ENCODE results near the gene STOML3.

GRCh38 chr13:38952827-38953226 lies 37.8 kb downstream of the STOML3 start:
- no peak for TF ChIP-seq CTCF (IDR thresholded peaks at IDR 0.05)
- no peak for TF ChIP-seq POLR2A (IDR thresholded peaks at IDR 0.05)

Data from stomach (tissue), 4 donors.